Trophoblast cell (in vitro differentiated cells and primary cell): ENCODE measurements around the gene FEM1A.

ENCODE experiments used
- DNase-seq, 2 donors: peaks; one replicate each; pipeline ENCODE4 v3.0.0-alpha.2; 2016
- H2AFZ ChIP-seq: 2 replicates; pipeline ENCODE4 v1.6.1; 2013; ENCODE audit warnings: low read length, moderate library complexity, mild to moderate bottlenecking; ENCODE audit not compliant: insufficient read depth, poor library complexity
- H2AK5ac ChIP-seq: 2 replicates; pipeline ENCODE4 v1.6.1; 2013; ENCODE audit warnings: mild to moderate bottlenecking, low read length
- H2BK120ac ChIP-seq: 2 replicates; pipeline ENCODE4 v1.6.1; 2013; ENCODE audit warnings: low read length, mild to moderate bottlenecking, moderate library complexity; ENCODE audit not compliant: insufficient read depth, poor library complexity
- H2BK12ac ChIP-seq: 2 replicates; pipeline ENCODE4 v1.6.1; 2013; ENCODE audit warnings: mild to moderate bottlenecking, low read length, moderate library complexity
- H2BK5ac ChIP-seq: 2 replicates; pipeline ENCODE4 v1.6.1; 2013; ENCODE audit warnings: low read length, low read depth, moderate library complexity, mild to moderate bottlenecking; ENCODE audit not compliant: poor library complexity
- H3K14ac ChIP-seq: 2 replicates; pipeline ENCODE4 v1.6.1; 2013; ENCODE audit warnings: mild to moderate bottlenecking, low read length
- H3K18ac ChIP-seq: 2 replicates; pipeline ENCODE4 v1.6.1; 2013; ENCODE audit warnings: mild to moderate bottlenecking, low read length
- H3K23ac ChIP-seq: 2 replicates; pipeline ENCODE4 v1.6.1; 2013; ENCODE audit warnings: low read length
- H3K27ac ChIP-seq: 2 replicates; pipeline ENCODE4 v1.5.1; 2013; ENCODE audit warnings: low read depth, mild to moderate bottlenecking, inconsistent platforms, low read length, moderate library complexity
- H3K27me3 ChIP-seq: 2 replicates; pipeline ENCODE4 v1.6.1; 2013; ENCODE audit warnings: inconsistent platforms, mild to moderate bottlenecking, low read length, moderate library complexity; ENCODE audit not compliant: insufficient read depth
- H3K36me3 ChIP-seq, 2 experiments: 1 replicate in 1 of 2; 2 replicates in 1 of 2; pipeline ENCODE4 v1.6.1; 2013; ENCODE audit warnings: low read length in 2 of 2, mild to moderate bottlenecking in 2 of 2, moderate library complexity in 1 of 2; ENCODE audit not compliant: insufficient read depth in 2 of 2, control insufficient read depth in 1 of 2
- H3K4ac ChIP-seq: 2 replicates; pipeline ENCODE4 v1.6.1; 2013; ENCODE audit warnings: low read depth, mild to moderate bottlenecking, low read length, moderate library complexity
- H3K4me1 ChIP-seq, 2 experiments: 1 replicate in 1 of 2; 2 replicates in 1 of 2; pipeline ENCODE4 v1.6.1; 2013; ENCODE audit warnings: low read length in 2 of 2, mild to moderate bottlenecking in 2 of 2, moderate library complexity in 1 of 2; ENCODE audit not compliant: insufficient read depth in 2 of 2, control insufficient read depth in 1 of 2
- H3K4me2 ChIP-seq: 2 replicates; pipeline ENCODE4 v1.6.1; 2013; ENCODE audit warnings: inconsistent platforms, mild to moderate bottlenecking, low read length, moderate library complexity
- H3K4me3 ChIP-seq: 2 replicates; pipeline ENCODE4 v1.5.1; 2013; ENCODE audit warnings: mild to moderate bottlenecking, low read depth, low read length, inconsistent platforms
- H3K79me1 ChIP-seq: one replicate; pipeline ENCODE4 v1.6.1; 2013; ENCODE audit warnings: low read length
- H3K79me2 ChIP-seq: 2 replicates; pipeline ENCODE4 v1.6.1; 2013; ENCODE audit warnings: low read length, mild to moderate bottlenecking; ENCODE audit not compliant: control insufficient read depth, insufficient read depth, poor library complexity
- H3K9ac ChIP-seq: 2 replicates; pipeline ENCODE4 v1.6.1; 2013; ENCODE audit warnings: mild to moderate bottlenecking, low read length
- H3K9me3 ChIP-seq: 2 replicates; pipeline ENCODE4 v1.6.1; 2013; ENCODE audit warnings: low read depth, mild to moderate bottlenecking, control low read depth, inconsistent platforms, low read length; ENCODE audit not compliant: insufficient read depth
- H4K12ac ChIP-seq: 2 replicates; pipeline ENCODE4 v1.6.1; 2013; ENCODE audit warnings: low read depth, mild to moderate bottlenecking, low read length, moderate library complexity
- H4K8ac ChIP-seq: 2 replicates; pipeline ENCODE4 v1.6.1; 2013; ENCODE audit warnings: low read depth, mild to moderate bottlenecking, low read length, moderate library complexity
- H4K91ac ChIP-seq: one replicate; pipeline ENCODE4 v1.6.1; 2013; ENCODE audit warnings: low read depth, mild to moderate bottlenecking, low read length, moderate library complexity
- WGBS: extraction: QIAGEN DNeasy Blood & Tissue Kit; methylation state at CpG from one replicate; pipeline ENCODE4 v1.1.7; 2013; ENCODE audit warnings: missing lambda C conversion rate; ENCODE audit not compliant: insufficient read length, insufficient coverage; ENCODE audit errors: extremely low coverage; 5-methylcytosine and 5-hydroxymethylcytosine counted together

Gene FEM1A

DNA sequence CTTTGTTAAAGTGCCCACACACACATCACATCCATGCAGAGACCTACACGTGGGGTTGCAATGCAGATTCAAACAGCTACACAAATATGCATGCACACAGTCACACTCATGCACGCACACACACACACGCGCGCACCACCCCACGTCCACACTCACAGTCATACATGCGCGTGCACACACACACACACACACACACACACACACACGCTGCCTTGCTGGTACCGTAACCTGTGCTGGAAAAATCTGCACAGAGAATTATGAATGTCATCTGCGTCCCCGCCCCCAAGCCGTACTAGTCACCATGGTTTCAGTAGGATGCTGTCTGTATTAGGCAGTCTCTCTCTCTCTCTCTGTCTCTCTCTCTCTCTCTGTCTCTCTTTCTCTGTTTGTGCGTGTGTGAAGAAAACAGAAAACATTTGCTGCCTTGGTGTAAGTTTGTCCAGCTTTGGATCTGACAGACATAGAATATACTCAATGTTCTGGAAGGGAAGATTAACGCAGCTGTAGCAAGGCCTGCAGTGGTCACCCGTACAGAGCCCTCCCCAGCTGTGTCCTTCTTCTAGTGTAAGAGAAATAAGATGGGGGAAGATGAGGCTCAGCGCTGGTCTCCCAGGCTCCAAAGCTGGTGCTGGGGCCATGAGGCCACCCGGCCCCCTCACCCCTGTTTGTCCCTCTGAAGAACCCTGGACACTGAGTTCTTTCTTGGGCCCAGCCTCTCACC is 41.5 kb upstream of the FEM1A start:
- no peaks in the 10 kb centered on the region for H3K4me1 ChIP-seq
- no peaks in the 10 kb centered on the region for H3K79me1 ChIP-seq
- H3K4me2 ChIP-seq, result no peak overlapping the region
- no peaks in the 10 kb centered on the region for H3K79me2 ChIP-seq
- no peak overlapping the region for H3K4ac ChIP-seq
- DNase-seq, result peak in 1 of 2 donors; percentile 19
- H3K18ac ChIP-seq, result no peak overlapping the region
- WGBS, result no CpG with 5 or more reads among the region's 18 CpGs
- H2BK5ac ChIP-seq, result no peak overlapping the region
- no peak overlapping the region for H3K27ac ChIP-seq
- H3K36me3 ChIP-seq, result no peaks in the 10 kb centered on the region
- no peak overlapping the region for H3K4me3 ChIP-seq
- H3K23ac ChIP-seq, result no peak overlapping the region
- peaks cover 2% of the 10 kb centered on the region for H3K9me3 ChIP-seq
- no peak overlapping the region for H3K14ac ChIP-seq
- no peak overlapping the region for H2BK12ac ChIP-seq
- H3K27me3 ChIP-seq, result no peaks in the 10 kb centered on the region
- H2BK120ac ChIP-seq, result no peak overlapping the region
- H4K91ac ChIP-seq, result no peak overlapping the region
- H4K8ac ChIP-seq, result no peak overlapping the region
- no peak overlapping the region for H2AK5ac ChIP-seq
- H4K12ac ChIP-seq, result no peak overlapping the region
- no peak overlapping the region for H3K9ac ChIP-seq
- H2AFZ ChIP-seq, result no peak overlapping the region

DNA sequence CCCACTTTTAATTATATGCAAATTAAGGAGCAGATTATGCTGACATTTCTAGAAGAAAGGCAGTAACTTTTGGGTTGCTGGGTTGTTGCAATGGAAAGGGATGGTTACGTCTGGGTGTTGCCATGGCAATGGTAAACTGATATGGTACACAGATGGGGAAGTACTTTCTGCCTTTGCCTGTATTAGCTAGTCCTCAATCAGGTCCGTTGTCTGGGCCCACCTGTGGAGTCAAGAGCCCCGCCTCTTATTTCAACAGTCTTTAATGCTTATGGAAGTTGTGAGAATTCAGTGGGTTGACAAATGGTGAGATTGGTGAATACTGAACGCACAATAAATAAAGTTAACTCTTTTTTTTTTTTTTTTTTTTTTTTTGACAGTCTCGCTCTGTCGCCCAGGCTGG is 37.3 kb upstream of the FEM1A start:
- Histone ChIP-seq H3K4me2 (no peak overlapping the region), H2AK5ac (no peak overlapping the region), H3K14ac (no peak overlapping the region), H3K27me3 (no peaks in the 10 kb centered on the region), H2AFZ (no peak overlapping the region), H2BK12ac (no peak overlapping the region), H3K9ac (no peak overlapping the region), H3K4me1 (peaks cover 0 to 1% of the 10 kb centered on the region in 2 experiments), H3K27ac (no peak overlapping the region), H4K12ac (no peak overlapping the region), H4K8ac (no peak overlapping the region), H2BK5ac (no peak overlapping the region), H3K9me3 (peaks cover 2% of the 10 kb centered on the region), H3K4ac (no peak overlapping the region), H3K36me3 (no peaks in the 10 kb centered on the region), H3K79me2 (no peaks in the 10 kb centered on the region), H3K18ac (no peak overlapping the region), H4K91ac (no peak overlapping the region), H3K23ac (no peak overlapping the region), H3K79me1 (no peaks in the 10 kb centered on the region), H3K4me3 (no peak overlapping the region), H2BK120ac (no peak overlapping the region)
- WGBS, result no CpG with 5 or more reads among the region's 6 CpGs
- peak in 1 of 2 donors; percentile 31 for DNase-seq

DNA sequence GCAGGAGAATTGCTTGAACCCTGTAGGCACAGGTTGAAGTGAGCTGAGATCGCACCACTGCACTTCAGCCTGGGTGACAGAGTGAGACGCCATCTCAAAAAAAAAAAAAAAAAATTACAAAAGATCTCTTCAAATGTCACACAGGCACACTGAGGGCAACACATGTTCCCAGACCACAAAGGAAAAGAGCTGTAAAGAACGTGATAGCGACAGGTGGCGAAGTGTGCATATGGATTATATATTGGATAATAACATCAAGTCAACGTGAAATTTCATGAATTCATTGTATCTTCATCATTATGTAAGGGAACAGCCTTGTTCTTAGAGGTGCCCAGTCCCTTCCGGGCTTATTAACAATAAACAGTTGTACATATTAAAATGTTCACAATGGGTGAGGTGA is 36.1 kb upstream of the FEM1A start:
- H2AK5ac ChIP-seq, result no peak overlapping the region
- H3K4me2 ChIP-seq, result no peak overlapping the region
- no peaks in the 10 kb centered on the region for H3K36me3 ChIP-seq
- H2BK120ac ChIP-seq, result no peak overlapping the region
- H3K9ac ChIP-seq, result no peak overlapping the region
- no peak for DNase-seq
- H3K4me3 ChIP-seq, result no peak overlapping the region
- H3K79me2 ChIP-seq, result no peaks in the 10 kb centered on the region
- no peak overlapping the region for H2AFZ ChIP-seq
- no peak overlapping the region for H4K12ac ChIP-seq
- H3K79me1 ChIP-seq, result no peaks in the 10 kb centered on the region
- no peak overlapping the region for H3K27ac ChIP-seq
- no peak overlapping the region for H2BK12ac ChIP-seq
- no peaks in the 10 kb centered on the region for H3K27me3 ChIP-seq
- H3K14ac ChIP-seq, result no peak overlapping the region
- no peak overlapping the region for H3K18ac ChIP-seq
- peaks cover 3 to 7% of the 10 kb centered on the region in 2 experiments for H3K4me1 ChIP-seq
- no peak overlapping the region for H3K4ac ChIP-seq
- no peak overlapping the region for H2BK5ac ChIP-seq
- H3K9me3 ChIP-seq, result no peaks in the 10 kb centered on the region
- no peak overlapping the region for H4K8ac ChIP-seq
- H3K23ac ChIP-seq, result no peak overlapping the region
- no CpG with 5 or more reads among the region's 7 CpGs for WGBS
- no peak overlapping the region for H4K91ac ChIP-seq

DNA sequence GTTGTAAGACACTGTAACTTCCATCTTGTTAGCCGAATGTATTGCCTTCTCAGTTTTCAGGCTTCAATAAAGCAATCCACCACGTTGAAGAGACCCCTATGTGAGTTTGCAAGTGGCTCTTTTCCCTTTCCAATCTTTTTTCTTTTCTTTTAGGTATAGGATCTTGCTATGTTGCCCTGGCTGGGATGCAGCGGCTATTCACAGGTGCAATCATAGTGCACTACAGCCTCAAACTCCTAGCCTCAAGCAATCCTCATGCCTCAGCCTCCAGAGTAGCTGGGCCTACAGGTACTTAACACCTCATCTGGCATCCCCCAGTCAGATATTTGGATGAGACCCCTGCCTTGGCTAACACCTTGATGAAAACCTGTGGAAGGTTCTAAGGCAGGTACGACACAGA is 33.5 kb upstream of the FEM1A start:
- Histone ChIP-seq H3K4ac (no peak overlapping the region), H3K9ac (no peak overlapping the region), H2AK5ac (no peak overlapping the region), H3K9me3 (no peaks in the 10 kb centered on the region), H3K4me2 (no peak overlapping the region), H3K27me3 (no peaks in the 10 kb centered on the region), H2BK120ac (no peak overlapping the region), H3K4me3 (no peak overlapping the region), H3K79me1 (no peaks in the 10 kb centered on the region), H3K27ac (no peak overlapping the region), H3K79me2 (no peaks in the 10 kb centered on the region), H3K18ac (no peak overlapping the region), H2BK12ac (no peak overlapping the region), H2AFZ (no peak overlapping the region), H2BK5ac (no peak overlapping the region), H4K91ac (no peak overlapping the region), H3K4me1 (peaks cover 3 to 7% of the 10 kb centered on the region in 2 experiments), H4K8ac (no peak overlapping the region), H3K23ac (no peak overlapping the region), H4K12ac (no peak overlapping the region), H3K14ac (no peak overlapping the region), H3K36me3 (no peaks in the 10 kb centered on the region)
- DNase-seq, result no peak
- no CpG with 5 or more reads among the region's 4 CpGs for WGBS
